HepG2 (cell line): ENCODE measurements around the gene RCC1. TPM values are rescaled to one million over a fixed set of nuclear protein-coding genes. Genes with fewer than 3 reads are reported as not detected.

Experiments
- ATM ChIP-seq: fragments of 450-650 bp; IDR thresholded peaks from 2 replicates; pipeline ENCODE4 v1.7.1; 2017; ENCODE audit warnings: mild to moderate bottlenecking, borderline replicate concordance
- CBX1 ChIP-seq: IDR thresholded peaks from one replicate; pipeline ENCODE4 v1.6.1; 2016; ENCODE audit warnings: antibody characterized with exemption, low read depth
- CBX5 ChIP-seq: sonication (generic); formaldehyde crosslinking; IDR thresholded peaks from 2 replicates; pipeline ENCODE4 v1.4.0; 2020; ENCODE audit warnings: missing genetic modification reagents, borderline replicate concordance
- CHD2 ChIP-seq: IDR thresholded peaks from 2 replicates; pipeline ENCODE4 v1.6.1; 2011; ENCODE audit warnings: low read depth, low read length, improper control_type of control experiment
- DR1 ChIP-seq: sonication (generic); formaldehyde crosslinking; IDR thresholded peaks from 2 replicates; pipeline ENCODE4 v1.8.0; 2021; ENCODE audit warnings: mild to moderate bottlenecking, missing genetic modification reagents, inconsistent platforms
- HOXA7 ChIP-seq: sonication (generic); formaldehyde crosslinking; IDR thresholded peaks from 2 replicates; pipeline ENCODE4 v1.8.1; 2022; ENCODE audit warnings: mild to moderate bottlenecking, missing genetic modification reagents, moderate library complexity
- KLF6 ChIP-seq: IDR thresholded peaks from 2 replicates; pipeline ENCODE4 v1.8.0; 2016; ENCODE audit warnings: missing biosample characterization, missing genetic modification reagents
- MEF2D ChIP-seq: sonication (generic); formaldehyde crosslinking; IDR thresholded peaks from 2 replicates; pipeline ENCODE4 v1.5.1; 2020; ENCODE audit warnings: mild to moderate bottlenecking, missing genetic modification reagents
- NFIC ChIP-seq: IDR thresholded peaks from 2 replicates; pipeline ENCODE4 v1.6.1; 2012; ENCODE audit warnings: mild to moderate bottlenecking, low read length, inconsistent platforms
- STAG1 ChIP-seq: sonication (generic); formaldehyde crosslinking; IDR thresholded peaks from 2 replicates; pipeline ENCODE4 v1.4.0; 2020; ENCODE audit warnings: missing genetic modification reagents
- ZFAT ChIP-seq: sonication (generic); formaldehyde crosslinking; conservative IDR thresholded peaks from 2 replicates; pipeline ENCODE4 v1.8.1; 2023; ENCODE audit warnings: missing genetic modification reagents, inconsistent platforms
- ZMAT3 ChIP-seq: sonication (generic); formaldehyde crosslinking; conservative IDR thresholded peaks from 2 replicates; pipeline ENCODE4 v1.7.0; 2021; ENCODE audit warnings: missing genetic modification reagents
- ZNF224 ChIP-seq: sonication (generic); formaldehyde crosslinking; IDR thresholded peaks from 2 replicates; pipeline ENCODE4 v1.5.0; 2020; ENCODE audit warnings: mild to moderate bottlenecking, missing genetic modification reagents
- ZNF24 ChIP-seq: fragments of 450-650 bp; IDR thresholded peaks from 2 replicates; pipeline ENCODE4 v1.6.1; 2017; ENCODE audit warnings: antibody characterized with exemption, mild to moderate bottlenecking
- ZNF567 ChIP-seq: sonication (generic); formaldehyde crosslinking; IDR thresholded peaks from 2 replicates; pipeline ENCODE4 v1.8.1; 2023; ENCODE audit warnings: mild to moderate bottlenecking, missing genetic modification reagents, borderline replicate concordance
- ZNF598 ChIP-seq: sonication (generic); formaldehyde crosslinking; IDR thresholded peaks from 2 replicates; pipeline ENCODE4 v1.5.1; 2020; ENCODE audit warnings: mild to moderate bottlenecking, missing genetic modification reagents, borderline replicate concordance
- polyA plus RNA-seq, 8 experiments: library from polyadenylated mRNA; depleted of rRNA in 3 of 8; stranded (reverse) in 7 of 8; unstranded in 1 of 8; fragments of >200 nt; fragmentation: Illumina TruSeq in 4 of 8; extraction: Trizol in 4 of 8; gene quantifications; 2 replicates each; pipeline versions ENCODE4 v1.2.1 to v1.2.3, GENCODE V29; 2011 to 2016; ENCODE audit warnings: low read depth in 4 of 8, missing spikeins in 1 of 8, mixed read lengths in 1 of 8; ENCODE audit not compliant: insufficient read depth in 1 of 8
- total RNA-seq, 5 experiments: library from RNA; depleted of rRNA; stranded (reverse); fragments of >200 nt; fragmentation: Illumina TruSeq; extraction: Trizol; gene quantifications; 2 replicates each; pipeline ENCODE4 v1.2.3, GENCODE V29; 2016; ENCODE audit warnings: low read depth in 1 of 5
- TF ChIP-seq, protein P1 (sequence below): IDR thresholded peaks from 2 replicates; pipeline ENCODE4 v1.6.1; 2016; ENCODE audit warnings: low read depth, control low read depth
- TF ChIP-seq, protein P2 (sequence below): sonication (generic); formaldehyde crosslinking; IDR thresholded peaks from 2 replicates; pipeline ENCODE4 v1.8.0; 2022; ENCODE audit warnings: missing genetic modification reagents, low read depth, mild to moderate bottlenecking, borderline replicate concordance
- TF ChIP-seq, protein P3 (sequence below): sonication (generic); formaldehyde crosslinking; IDR thresholded peaks from 2 replicates; pipeline ENCODE4 v1.5.0; 2020; ENCODE audit warnings: mild to moderate bottlenecking, missing genetic modification reagents, borderline replicate concordance
- TF ChIP-seq, protein P4 (sequence below): sonication (generic); formaldehyde crosslinking; IDR thresholded peaks from 2 replicates; pipeline ENCODE4 v1.4.0; 2020; ENCODE audit warnings: missing genetic modification reagents
- TF ChIP-seq, protein P5 (sequence below): sonication (generic); formaldehyde crosslinking; IDR thresholded peaks from 2 replicates; pipeline ENCODE4; 2020; ENCODE audit warnings: missing genetic modification reagents, mild to moderate bottlenecking, borderline replicate concordance

The RCC1 gene
- total and polyA plus RNA-seq, 2 of the 13 experiments (the other 11 are each of a cell fraction or from before 2014, with no cell fraction given) = 47.2 to 80.8 TPM

DNA sequence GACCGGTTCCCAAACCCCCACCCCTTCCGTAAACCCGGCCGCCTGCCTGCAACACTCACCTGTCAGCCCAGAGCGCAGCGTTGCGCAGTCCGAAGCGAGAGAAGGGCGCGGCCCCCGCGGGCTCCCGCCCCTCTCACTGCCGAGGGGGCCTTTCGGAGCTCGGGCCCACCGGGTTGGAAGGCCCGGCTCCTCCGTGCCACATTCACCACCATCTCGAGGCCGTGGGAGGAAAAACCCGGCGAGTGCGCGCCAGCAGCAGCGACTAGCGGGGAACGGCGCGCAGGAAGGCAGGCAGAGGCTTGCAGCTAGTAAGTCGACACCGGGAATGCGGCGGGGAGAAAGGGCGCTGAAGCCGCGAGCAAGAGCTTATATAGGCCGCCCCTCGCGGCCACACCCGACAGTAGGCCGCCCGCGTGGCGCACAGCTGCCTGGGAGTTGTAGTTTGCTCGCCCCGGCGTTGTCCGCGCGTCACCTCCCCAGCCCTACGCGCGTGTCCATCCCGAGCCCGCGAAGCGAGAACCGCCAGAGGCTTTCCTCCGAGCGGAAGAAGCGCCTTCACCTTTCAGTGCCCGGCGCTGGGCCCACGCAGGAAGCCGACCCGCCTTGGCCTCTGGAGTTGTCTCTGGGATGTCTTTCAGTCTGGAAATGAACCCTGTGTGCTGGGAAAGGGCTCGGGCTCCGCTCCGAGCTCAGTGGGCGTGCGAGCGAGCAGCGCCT is 75.8 kb downstream of the RCC1 start (continued):
- TF ChIP-seq, protein P1, sequence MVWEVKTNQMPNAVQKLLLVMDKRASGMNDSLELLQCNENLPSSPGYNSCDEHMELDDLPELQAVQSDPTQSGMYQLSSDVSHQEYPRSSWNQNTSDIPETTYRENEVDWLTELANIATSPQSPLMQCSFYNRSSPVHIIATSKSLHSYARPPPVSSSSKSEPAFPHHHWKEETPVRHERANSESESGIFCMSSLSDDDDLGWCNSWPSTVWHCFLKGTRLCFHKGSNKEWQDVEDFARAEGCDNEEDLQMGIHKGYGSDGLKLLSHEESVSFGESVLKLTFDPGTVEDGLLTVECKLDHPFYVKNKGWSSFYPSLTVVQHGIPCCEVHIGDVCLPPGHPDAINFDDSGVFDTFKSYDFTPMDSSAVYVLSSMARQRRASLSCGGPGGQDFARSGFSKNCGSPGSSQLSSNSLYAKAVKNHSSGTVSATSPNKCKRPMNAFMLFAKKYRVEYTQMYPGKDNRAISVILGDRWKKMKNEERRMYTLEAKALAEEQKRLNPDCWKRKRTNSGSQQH = peak; percentile 95
- peak; percentile 91; the same call in 1 of the 2 replicates for TF ChIP-seq ZNF598 (CRISPR knock-in tag)
- peak; percentile 97 for TF ChIP-seq CBX1
- TF ChIP-seq, protein P2, sequence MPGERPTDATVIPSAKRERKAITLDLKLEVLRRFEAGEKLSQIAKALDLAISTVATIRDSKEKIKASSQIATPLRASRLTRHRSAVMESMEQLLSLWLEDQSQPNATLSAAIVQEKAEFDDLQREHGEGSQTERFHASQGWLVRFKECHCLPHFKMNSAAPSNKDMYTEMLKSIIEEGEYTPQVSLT (CRISPR knock-in tag) = peak; percentile 39; the same call in 1 of the 2 replicates
- peak; percentile 99 for TF ChIP-seq DR1
- TF ChIP-seq ATM = no peak
- TF ChIP-seq, protein P3, sequence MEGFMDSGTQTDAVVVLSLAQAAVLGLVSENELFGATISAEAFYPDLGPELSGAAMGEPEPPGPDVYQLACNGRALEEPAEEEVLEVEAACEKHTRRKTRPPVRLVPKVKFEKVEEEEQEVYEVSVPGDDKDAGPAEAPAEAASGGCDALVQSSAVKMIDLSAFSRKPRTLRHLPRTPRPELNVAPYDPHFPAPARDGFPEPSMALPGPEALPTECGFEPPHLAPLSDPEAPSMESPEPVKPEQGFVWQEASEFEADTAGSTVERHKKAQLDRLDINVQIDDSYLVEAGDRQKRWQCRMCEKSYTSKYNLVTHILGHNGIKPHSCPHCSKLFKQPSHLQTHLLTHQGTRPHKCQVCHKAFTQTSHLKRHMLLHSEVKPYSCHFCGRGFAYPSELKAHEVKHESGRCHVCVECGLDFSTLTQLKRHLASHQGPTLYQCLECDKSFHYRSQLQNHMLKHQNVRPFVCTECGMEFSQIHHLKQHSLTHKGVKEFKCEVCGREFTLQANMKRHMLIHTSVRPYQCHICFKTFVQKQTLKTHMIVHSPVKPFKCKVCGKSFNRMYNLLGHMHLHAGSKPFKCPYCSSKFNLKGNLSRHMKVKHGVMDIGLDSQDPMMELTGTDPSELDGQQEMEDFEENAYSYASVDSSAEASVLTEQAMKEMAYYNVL (CRISPR knock-in tag) = 0 out of 2 replicates have a peak, but pooled peaks have one; percentile 41
- TF ChIP-seq ZMAT3 (CRISPR knock-in tag) = peak; percentile 85; the same call in 1 of the 2 replicates
- TF ChIP-seq HOXA7 (CRISPR knock-in tag) = no peak
- TF ChIP-seq, protein P4, sequence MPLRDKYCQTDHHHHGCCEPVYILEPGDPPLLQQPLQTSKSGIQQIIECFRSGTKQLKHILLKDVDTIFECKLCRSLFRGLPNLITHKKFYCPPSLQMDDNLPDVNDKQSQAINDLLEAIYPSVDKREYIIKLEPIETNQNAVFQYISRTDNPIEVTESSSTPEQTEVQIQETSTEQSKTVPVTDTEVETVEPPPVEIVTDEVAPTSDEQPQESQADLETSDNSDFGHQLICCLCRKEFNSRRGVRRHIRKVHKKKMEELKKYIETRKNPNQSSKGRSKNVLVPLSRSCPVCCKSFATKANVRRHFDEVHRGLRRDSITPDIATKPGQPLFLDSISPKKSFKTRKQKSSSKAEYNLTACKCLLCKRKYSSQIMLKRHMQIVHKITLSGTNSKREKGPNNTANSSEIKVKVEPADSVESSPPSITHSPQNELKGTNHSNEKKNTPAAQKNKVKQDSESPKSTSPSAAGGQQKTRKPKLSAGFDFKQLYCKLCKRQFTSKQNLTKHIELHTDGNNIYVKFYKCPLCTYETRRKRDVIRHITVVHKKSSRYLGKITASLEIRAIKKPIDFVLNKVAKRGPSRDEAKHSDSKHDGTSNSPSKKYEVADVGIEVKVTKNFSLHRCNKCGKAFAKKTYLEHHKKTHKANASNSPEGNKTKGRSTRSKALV = peak; percentile 74; the same call in 1 of the 2 replicates
- TF ChIP-seq MEF2D (CRISPR knock-in tag) = no peak; the same call in 1 of the 2 replicates
- TF ChIP-seq NFIC = no peak
- peak; percentile 54; the same call in 1 of the 2 replicates for TF ChIP-seq ZNF567 (CRISPR knock-in tag)
- TF ChIP-seq KLF6 (CRISPR knock-in tag) = peak; percentile 97
- peak; percentile 15; the same call in 1 of the 2 replicates for TF ChIP-seq STAG1 (CRISPR knock-in tag)
- TF ChIP-seq ZFAT (CRISPR knock-in tag) = no peak
- TF ChIP-seq CBX5 (CRISPR knock-in tag) = peak; percentile 40; the same call in 1 of the 2 replicates
- TF ChIP-seq ZNF24 = no peak
- TF ChIP-seq, protein P5, sequence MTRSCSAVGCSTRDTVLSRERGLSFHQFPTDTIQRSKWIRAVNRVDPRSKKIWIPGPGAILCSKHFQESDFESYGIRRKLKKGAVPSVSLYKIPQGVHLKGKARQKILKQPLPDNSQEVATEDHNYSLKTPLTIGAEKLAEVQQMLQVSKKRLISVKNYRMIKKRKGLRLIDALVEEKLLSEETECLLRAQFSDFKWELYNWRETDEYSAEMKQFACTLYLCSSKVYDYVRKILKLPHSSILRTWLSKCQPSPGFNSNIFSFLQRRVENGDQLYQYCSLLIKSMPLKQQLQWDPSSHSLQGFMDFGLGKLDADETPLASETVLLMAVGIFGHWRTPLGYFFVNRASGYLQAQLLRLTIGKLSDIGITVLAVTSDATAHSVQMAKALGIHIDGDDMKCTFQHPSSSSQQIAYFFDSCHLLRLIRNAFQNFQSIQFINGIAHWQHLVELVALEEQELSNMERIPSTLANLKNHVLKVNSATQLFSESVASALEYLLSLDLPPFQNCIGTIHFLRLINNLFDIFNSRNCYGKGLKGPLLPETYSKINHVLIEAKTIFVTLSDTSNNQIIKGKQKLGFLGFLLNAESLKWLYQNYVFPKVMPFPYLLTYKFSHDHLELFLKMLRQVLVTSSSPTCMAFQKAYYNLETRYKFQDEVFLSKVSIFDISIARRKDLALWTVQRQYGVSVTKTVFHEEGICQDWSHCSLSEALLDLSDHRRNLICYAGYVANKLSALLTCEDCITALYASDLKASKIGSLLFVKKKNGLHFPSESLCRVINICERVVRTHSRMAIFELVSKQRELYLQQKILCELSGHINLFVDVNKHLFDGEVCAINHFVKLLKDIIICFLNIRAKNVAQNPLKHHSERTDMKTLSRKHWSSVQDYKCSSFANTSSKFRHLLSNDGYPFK (CRISPR knock-in tag) = peak; percentile 84; the same call in 1 of the 2 replicates
- TF ChIP-seq ZNF224 (CRISPR knock-in tag) = peak; percentile 93
- TF ChIP-seq CHD2 = peak; percentile 61; the same call in 1 of the 2 replicates
